Upper lobe of right lung (tissue), 1 donor: Measurements from ENCODE around the gene DNAJC27. TPM values are rescaled to one million over a fixed set of nuclear protein-coding genes. Genes with fewer than 3 reads are reported as not detected.

Experiments
- ATAC-seq: fragments of 200-7000 bp; cut with Tn5 transposase; one replicate; pipeline ENCODE4 v1.9.1; 2020; ENCODE audit warnings: mild to moderate bottlenecking, moderate library complexity
- DNase-seq: peaks from one replicate; pipeline ENCODE4 v3.0.0-alpha.2; 2020
- H3K27ac ChIP-seq: fragments of 200-600 bp; one replicate; pipeline ENCODE4 v1.8.0; 2022
- H3K27me3 ChIP-seq: fragments of 200-600 bp; one replicate; pipeline ENCODE4 v1.8.0; 2022; ENCODE audit warnings: mild to moderate bottlenecking
- H3K36me3 ChIP-seq: fragments of 200-600 bp; one replicate; pipeline ENCODE4 v1.8.0; 2022
- H3K4me1 ChIP-seq: fragments of 200-600 bp; one replicate; pipeline ENCODE4 v1.8.0; 2022
- H3K4me3 ChIP-seq: fragments of 200-600 bp; one replicate; pipeline ENCODE4 v1.8.0; 2022; ENCODE audit warnings: mild to moderate bottlenecking
- H3K9me3 ChIP-seq: fragments of 200-600 bp; one replicate; pipeline ENCODE4 v1.8.0; 2022
- intact Hi-C: fragments of 100-400 bp; cut with DNase I; formaldehyde crosslinking; loops from one replicate; pipeline ENCODE4 v1.11.0; 2022
- total RNA-seq: library from RNA; stranded (reverse); fragmentation: NEBNext Ultra II Directional; extraction: Animal tissue kit (Norgen Biotek cat#: 25700); gene quantifications from one replicate; pipeline ENCODE4 v1.2.1, GENCODE V29; 2021
- TF ChIP-seq, protein P1 (sequence below): fragments of 200-600 bp; IDR thresholded peaks from one replicate; pipeline ENCODE4 v1.8.0; 2022; ENCODE audit warnings: antibody characterized with exemption
- donor health status: DM: no; HTN: yes; CAD: no; lungs with severe emphysema.

The DNAJC27 gene
- total RNA-seq, 1 donor from 2014 or later, result 7.5 TPM

DNA sequence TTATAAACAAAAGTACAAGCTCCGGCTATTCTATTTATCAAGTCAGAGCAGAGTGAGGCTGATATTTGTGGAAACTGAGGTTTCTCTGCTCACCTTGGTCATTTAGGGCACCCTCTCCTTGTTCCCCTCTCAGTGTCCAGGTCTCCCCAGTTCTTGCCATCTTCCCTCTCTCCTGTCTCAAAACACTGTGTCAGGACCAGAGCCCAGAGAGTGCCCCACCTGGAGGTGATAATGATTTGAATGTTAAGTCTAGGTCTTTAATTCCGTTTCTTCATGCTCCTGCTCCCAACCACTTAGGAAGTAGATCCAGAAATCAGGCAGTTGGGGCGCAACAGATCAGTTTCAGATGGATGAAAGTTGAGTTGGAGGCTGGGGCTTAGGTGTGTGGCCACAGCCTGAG, 42.5 kb downstream of the DNAJC27 start:
- no peaks in the 10 kb centered on the region for H3K27me3 ChIP-seq
- ATAC-seq, result no peak
- no peak overlapping the region for H3K4me3 ChIP-seq
- TF ChIP-seq, protein P1, sequence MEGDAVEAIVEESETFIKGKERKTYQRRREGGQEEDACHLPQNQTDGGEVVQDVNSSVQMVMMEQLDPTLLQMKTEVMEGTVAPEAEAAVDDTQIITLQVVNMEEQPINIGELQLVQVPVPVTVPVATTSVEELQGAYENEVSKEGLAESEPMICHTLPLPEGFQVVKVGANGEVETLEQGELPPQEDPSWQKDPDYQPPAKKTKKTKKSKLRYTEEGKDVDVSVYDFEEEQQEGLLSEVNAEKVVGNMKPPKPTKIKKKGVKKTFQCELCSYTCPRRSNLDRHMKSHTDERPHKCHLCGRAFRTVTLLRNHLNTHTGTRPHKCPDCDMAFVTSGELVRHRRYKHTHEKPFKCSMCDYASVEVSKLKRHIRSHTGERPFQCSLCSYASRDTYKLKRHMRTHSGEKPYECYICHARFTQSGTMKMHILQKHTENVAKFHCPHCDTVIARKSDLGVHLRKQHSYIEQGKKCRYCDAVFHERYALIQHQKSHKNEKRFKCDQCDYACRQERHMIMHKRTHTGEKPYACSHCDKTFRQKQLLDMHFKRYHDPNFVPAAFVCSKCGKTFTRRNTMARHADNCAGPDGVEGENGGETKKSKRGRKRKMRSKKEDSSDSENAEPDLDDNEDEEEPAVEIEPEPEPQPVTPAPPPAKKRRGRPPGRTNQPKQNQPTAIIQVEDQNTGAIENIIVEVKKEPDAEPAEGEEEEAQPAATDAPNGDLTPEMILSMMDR, result no peak
- intact Hi-C loops, result no loop called here
- peaks cover 13% of the 10 kb centered on the region for H3K4me1 ChIP-seq
- no peaks in the 10 kb centered on the region for H3K9me3 ChIP-seq
- H3K27ac ChIP-seq, result no peak overlapping the region
- no peaks in the 10 kb centered on the region for H3K36me3 ChIP-seq
- DNase-seq, result no peak

DNA sequence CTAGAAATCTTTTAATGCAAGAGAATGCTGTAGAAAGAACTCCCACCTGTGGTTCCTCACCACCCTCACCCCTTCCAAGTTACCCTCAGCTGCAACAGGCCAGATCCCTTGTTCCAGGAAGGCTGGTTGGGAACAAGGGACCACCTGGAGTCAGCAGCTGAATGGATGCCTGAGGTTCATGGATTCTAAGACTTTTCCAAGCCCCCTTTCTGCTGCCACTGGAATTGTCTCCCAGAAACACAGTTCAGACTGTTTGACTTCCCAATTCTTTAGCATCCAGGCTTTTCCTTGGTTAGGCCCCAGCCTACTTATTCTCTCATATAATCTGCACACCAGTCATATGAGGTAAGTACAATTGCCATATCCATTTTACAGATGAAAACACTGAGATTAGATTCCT, 43.7 kb downstream of the DNAJC27 start:
- Histone ChIP-seq H3K27ac (no peak overlapping the region), H3K9me3 (no peaks in the 10 kb centered on the region), H3K27me3 (no peaks in the 10 kb centered on the region), H3K4me1 (peaks cover 13% of the 10 kb centered on the region), H3K4me3 (no peak overlapping the region), H3K36me3 (no peaks in the 10 kb centered on the region)
- ATAC-seq (no peak), DNase-seq (no peak)
- TF ChIP-seq, protein P1, result no peak
- intact Hi-C loops, result no loop called here

DNA sequence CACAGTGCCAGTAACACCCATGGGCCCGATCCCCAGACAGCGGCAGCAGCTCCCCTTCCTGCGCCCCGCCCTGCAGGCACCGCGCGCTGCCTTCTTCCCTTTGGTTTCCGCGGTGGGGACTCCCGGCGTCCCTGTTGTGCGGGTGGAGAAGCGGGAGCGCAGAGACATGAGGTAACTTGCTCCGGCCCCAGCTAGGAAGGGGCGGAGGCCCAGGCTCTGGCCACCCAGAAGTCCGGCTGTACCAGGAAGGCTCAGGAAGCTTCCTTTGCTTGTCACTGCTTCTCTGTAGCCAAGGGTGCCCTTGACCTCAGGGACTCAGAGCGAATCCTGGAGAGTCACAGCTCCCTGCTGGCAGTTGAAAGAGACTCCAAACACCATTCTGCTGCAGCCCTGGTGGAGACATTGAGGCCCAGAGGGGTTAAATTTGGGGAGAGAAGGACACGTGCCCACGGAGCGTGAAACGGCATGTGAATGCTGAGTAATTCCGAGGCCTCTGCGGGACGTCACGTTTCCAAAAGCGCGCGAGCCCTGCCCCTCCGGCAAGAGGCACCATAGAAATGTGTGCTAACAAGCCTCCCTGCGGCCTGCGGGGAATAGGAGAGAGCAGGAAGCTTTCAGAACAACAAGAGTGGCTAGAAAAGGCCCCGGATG, 45.0 kb downstream of the DNAJC27 start:
- ATAC-seq, result peak; percentile 73
- Histone ChIP-seq H3K27ac (peak overlapping the region; percentile 19), H3K4me1 (peaks cover 13% of the 10 kb centered on the region), H3K9me3 (no peaks in the 10 kb centered on the region), H3K27me3 (no peaks in the 10 kb centered on the region), H3K4me3 (peak overlapping the region; percentile 25), H3K36me3 (no peaks in the 10 kb centered on the region)
- peak; percentile 77 for DNase-seq
- intact Hi-C loops, result no loop called here
- TF ChIP-seq, protein P1, result no peak

DNA sequence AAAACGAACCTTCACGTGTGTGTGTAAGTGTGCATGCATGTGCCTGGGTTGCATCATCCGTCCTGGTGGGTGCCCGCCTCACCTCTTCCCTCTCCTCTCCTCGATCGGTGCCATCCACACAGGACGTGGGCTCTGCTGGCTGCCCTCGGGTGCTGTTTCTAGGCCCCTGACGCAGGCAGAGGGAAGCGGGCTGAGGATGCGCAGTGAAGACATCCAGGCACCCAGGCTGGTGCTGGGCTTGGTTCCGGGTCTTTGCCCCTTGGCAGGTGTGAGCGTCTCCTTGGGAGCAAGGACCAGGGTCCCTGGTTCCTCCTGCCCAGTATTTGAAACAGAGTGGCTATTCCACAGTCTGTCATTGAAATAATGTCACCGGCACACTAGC, 45.5 kb downstream of the DNAJC27 start:
- TF ChIP-seq, protein P1, result no peak
- Histone ChIP-seq H3K4me3 (peak overlapping the region; percentile 25), H3K36me3 (no peaks in the 10 kb centered on the region), H3K27ac (no peak overlapping the region), H3K4me1 (peaks cover 13% of the 10 kb centered on the region), H3K9me3 (no peaks in the 10 kb centered on the region), H3K27me3 (no peaks in the 10 kb centered on the region)
- intact Hi-C loops, result no loop called here
- DNase-seq, result no peak
- no peak for ATAC-seq

DNA sequence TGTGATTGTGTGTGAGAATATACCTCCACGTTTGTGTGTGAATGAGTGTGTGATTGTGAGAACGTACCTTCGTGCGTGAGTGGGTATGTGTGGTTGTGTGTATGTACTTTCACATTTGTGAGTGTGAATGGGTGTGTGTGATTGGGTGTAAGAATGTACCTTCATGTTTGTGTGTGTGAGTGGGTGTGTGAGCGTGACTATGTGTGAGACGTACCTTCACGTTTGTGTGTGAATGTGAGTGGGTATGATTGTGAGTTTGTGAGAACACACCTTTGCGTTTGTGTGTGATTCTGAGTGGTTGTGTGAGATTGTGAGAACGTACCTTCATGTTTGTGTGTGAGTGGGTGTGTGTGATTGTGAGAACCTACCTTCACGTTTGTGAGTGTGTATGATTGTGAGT, 45.9 kb downstream of the DNAJC27 start:
- Histone ChIP-seq H3K27ac (no peak overlapping the region), H3K36me3 (no peaks in the 10 kb centered on the region), H3K4me3 (no peak overlapping the region), H3K9me3 (no peaks in the 10 kb centered on the region), H3K4me1 (peaks cover 13% of the 10 kb centered on the region), H3K27me3 (no peaks in the 10 kb centered on the region)
- ATAC-seq (no peak), DNase-seq (no peak)
- intact Hi-C loops, result no loop called here
- TF ChIP-seq, protein P1, result no peak

DNA sequence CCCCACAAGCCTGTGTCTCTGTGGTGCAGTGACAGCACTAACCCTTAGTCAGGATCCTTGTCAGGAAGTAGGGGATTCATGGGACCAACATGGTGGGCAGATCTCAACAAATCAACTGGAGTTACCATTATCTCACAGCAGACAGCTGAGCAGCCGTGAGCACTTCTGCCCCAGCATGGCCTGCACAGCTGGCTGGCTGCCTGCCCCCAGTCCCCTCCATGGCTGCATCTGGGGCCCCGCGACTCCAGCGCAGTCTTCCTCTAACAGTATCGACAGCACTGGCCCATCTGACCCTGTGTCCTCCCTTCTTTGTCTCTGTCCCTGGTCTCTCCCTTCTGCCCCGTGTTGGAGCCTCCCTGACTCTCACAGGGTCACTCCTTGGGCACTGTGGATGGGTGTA, 47.0 kb downstream of the DNAJC27 start:
- no peak overlapping the region for H3K27ac ChIP-seq
- H3K27me3 ChIP-seq, result no peaks in the 10 kb centered on the region
- intact Hi-C loops, result no loop called here
- no peak for DNase-seq
- no peaks in the 10 kb centered on the region for H3K9me3 ChIP-seq
- H3K36me3 ChIP-seq, result no peaks in the 10 kb centered on the region
- H3K4me1 ChIP-seq, result peaks cover 13% of the 10 kb centered on the region
- TF ChIP-seq, protein P1, result no peak
- ATAC-seq, result no peak
- H3K4me3 ChIP-seq, result no peak overlapping the region
